Lower leg skin (tissue), 3 donors: ENCODE results near the gene CCDC9B.

Source experiments
- POLR2A ChIP-seq, 2 donors: fragments of 450-650 bp; IDR thresholded peaks; one replicate each; pipeline ENCODE4 v1.6.1; 2016 to 2017; ENCODE audit warnings: antibody characterized with exemption in 2 of 2, mild to moderate bottlenecking in 1 of 2, moderate library complexity in 1 of 2
- TF ChIP-seq, protein P1 (sequence below), 3 donors: fragments of 450-650 bp; IDR thresholded peaks; one replicate each; pipeline ENCODE4 v1.5.1; 2016; ENCODE audit warnings: antibody characterized with exemption in 3 of 3, mild to moderate bottlenecking in 3 of 3, moderate library complexity in 2 of 3

DNA sequence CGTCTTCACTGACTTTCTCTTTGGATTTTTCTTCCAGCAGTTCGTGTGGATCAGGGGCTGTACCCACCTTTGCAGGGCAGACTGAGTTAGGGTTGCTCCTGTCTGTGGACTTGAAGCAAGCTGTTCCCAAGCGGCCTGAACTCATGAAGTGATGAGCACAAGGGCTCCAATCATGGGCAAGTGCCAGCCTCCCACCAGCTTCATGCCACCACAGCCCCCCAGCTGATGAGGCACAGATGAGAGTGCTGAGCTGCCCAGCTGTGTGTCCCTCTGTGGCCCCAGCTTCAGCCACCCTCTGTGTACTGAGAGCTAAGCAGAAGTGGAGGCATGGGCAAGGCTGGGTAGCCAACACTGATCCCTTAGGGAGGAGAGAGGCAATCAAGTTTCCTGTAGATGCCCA lies 29.7 kb downstream of the CCDC9B start:
- TF ChIP-seq, protein P1, sequence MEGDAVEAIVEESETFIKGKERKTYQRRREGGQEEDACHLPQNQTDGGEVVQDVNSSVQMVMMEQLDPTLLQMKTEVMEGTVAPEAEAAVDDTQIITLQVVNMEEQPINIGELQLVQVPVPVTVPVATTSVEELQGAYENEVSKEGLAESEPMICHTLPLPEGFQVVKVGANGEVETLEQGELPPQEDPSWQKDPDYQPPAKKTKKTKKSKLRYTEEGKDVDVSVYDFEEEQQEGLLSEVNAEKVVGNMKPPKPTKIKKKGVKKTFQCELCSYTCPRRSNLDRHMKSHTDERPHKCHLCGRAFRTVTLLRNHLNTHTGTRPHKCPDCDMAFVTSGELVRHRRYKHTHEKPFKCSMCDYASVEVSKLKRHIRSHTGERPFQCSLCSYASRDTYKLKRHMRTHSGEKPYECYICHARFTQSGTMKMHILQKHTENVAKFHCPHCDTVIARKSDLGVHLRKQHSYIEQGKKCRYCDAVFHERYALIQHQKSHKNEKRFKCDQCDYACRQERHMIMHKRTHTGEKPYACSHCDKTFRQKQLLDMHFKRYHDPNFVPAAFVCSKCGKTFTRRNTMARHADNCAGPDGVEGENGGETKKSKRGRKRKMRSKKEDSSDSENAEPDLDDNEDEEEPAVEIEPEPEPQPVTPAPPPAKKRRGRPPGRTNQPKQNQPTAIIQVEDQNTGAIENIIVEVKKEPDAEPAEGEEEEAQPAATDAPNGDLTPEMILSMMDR (IDR thresholded peaks at IDR 0.05), result no peak
- no peak for TF ChIP-seq POLR2A (IDR thresholded peaks at IDR 0.05)
